GM12878 (cell line): ENCODE data around the gene C8B. TPM values are rescaled to one million over a fixed set of nuclear protein-coding genes. Genes with fewer than 3 reads are reported as not detected.

Source experiments
- ATAC-seq: fragments of 200-7000 bp; cut with Tn5 transposase; 3 replicates; pipeline ENCODE4 v1.9.1; 2020; ENCODE audit warnings: mild to moderate bottlenecking, moderate library complexity
- BruUV-seq: library from RNA; stranded (reverse); fragments of 400-500 nt; replicated peaks from 2 replicates; lab custom pipeline; 2021; lab: Mats Ljungman, UMichigan
- CTCF ChIA-PET: fragments of 300-600 bp; sonication (Branson Sonifier 250); formaldehyde crosslinking; extraction: SDS; loops from one replicate; lab custom pipeline; 2021; ENCODE audit warnings: inconsistent platforms; lab: Yijun Ruan, JAX
- POLR2A ChIA-PET: fragments of 350-600 bp; formaldehyde crosslinking; extraction: SDS; loops from one replicate; lab custom pipeline; 2021; ENCODE audit warnings: inconsistent platforms; lab: Charles Lee
- RAD21 ChIA-PET: fragments of 300-600 bp; sonication (Branson Sonifier 250); formaldehyde crosslinking; loops from one replicate; lab custom pipeline; 2023; ENCODE audit warnings: antibody characterized with exemption; ENCODE audit not compliant: unreplicated experiment; lab: Charles Lee
- SMC1A ChIA-PET: fragments of 300-600 bp; sonication (Branson Sonifier 250); formaldehyde crosslinking; loops from one replicate; lab custom pipeline; 2023; ENCODE audit not compliant: unreplicated experiment, uncharacterized antibody; lab: Charles Lee
- DNase-seq: peaks from one replicate; pipeline ENCODE4 v3.0.0-alpha.2; 2011; ENCODE audit warnings: low read depth, low spot score
- FAIRE-seq: peaks from 3 replicates; lab custom pipeline; 2011; peaks lifted over from hg19 to GRCh38; lab: Jason Lieb, UNC
- H2AFZ ChIP-seq: 2 replicates; pipeline ENCODE4 v1.6.0; 2011; ENCODE audit warnings: low read depth, low read length, control low read depth; ENCODE audit not compliant: control insufficient read depth
- H3K27ac ChIP-seq: 2 replicates; pipeline ENCODE4 v1.5.1; 2011; ENCODE audit warnings: control low read depth; ENCODE audit not compliant: control insufficient read depth, insufficient read depth
- H3K27me3 ChIP-seq, 2 experiments: replicated peaks in 1 of 2; 2 replicates each; pipeline versions ENCODE4 v1.6.0 to v1.6.1; 2011; ENCODE audit warnings: low read length in 1 of 2; ENCODE audit not compliant: control insufficient read depth in 2 of 2, insufficient read depth in 2 of 2
- H3K36me3 ChIP-seq, 2 experiments: 2 replicates each; pipeline ENCODE4 v1.5.1; 2011; ENCODE audit warnings: low read length in 1 of 2; ENCODE audit not compliant: control insufficient read depth in 2 of 2, insufficient read depth in 2 of 2
- H3K4me1 ChIP-seq: 2 replicates; pipeline ENCODE4 v1.6.1; 2011; ENCODE audit warnings: mild to moderate bottlenecking, low read length, moderate library complexity, mixed read lengths; ENCODE audit not compliant: control insufficient read depth, insufficient read depth
- H3K4me2 ChIP-seq: 2 replicates; pipeline ENCODE4 v1.6.0; 2011; ENCODE audit warnings: control low read depth; ENCODE audit not compliant: control insufficient read depth, insufficient read depth
- H3K4me3 ChIP-seq: fragments of 200-600 bp; sonication (generic); 2 replicates; pipeline ENCODE4 v1.5.1; 2016
- H3K79me2 ChIP-seq: 2 replicates; pipeline ENCODE4 v1.6.0; 2011; ENCODE audit warnings: low read length; ENCODE audit not compliant: control insufficient read depth, insufficient read depth
- H3K9ac ChIP-seq: 2 replicates; pipeline ENCODE4 v1.8.0; 2011; ENCODE audit warnings: low read length, control low read depth, mixed read lengths; ENCODE audit not compliant: control insufficient read depth, insufficient read depth
- H3K9me3 ChIP-seq: replicated peaks from 3 replicates; pipeline ENCODE4 v1.5.1; 2011; ENCODE audit warnings: mild to moderate bottlenecking, low read length; ENCODE audit not compliant: control insufficient read depth, insufficient read depth
- H4K20me1 ChIP-seq: 2 replicates; pipeline ENCODE4 v1.6.0; 2011; ENCODE audit not compliant: control insufficient read depth, insufficient read depth
- ASH2L ChIP-seq: fragments of 300-600, 200-600 bp; sonication (generic); IDR thresholded peaks from 2 replicates; pipeline ENCODE4 v1.6.1; 2017; ENCODE audit warnings: low read depth, mild to moderate bottlenecking, borderline replicate concordance
- ATF7 ChIP-seq: fragments of 450-650 bp; IDR thresholded peaks from 2 replicates; pipeline ENCODE4 v1.6.1; 2016; ENCODE audit warnings: low read depth, mild to moderate bottlenecking
- CBFB ChIP-seq: IDR thresholded peaks from 2 replicates; pipeline ENCODE4 v1.6.1; 2016; ENCODE audit warnings: antibody characterized with exemption, low read depth
- CUX1 ChIP-seq: IDR thresholded peaks from 2 replicates; pipeline ENCODE4 v1.6.1; 2012; ENCODE audit warnings: improper control_type of control experiment, low read depth, low read length; ENCODE audit not compliant: insufficient replicate concordance
- EP300 ChIP-seq, 2 experiments: fragments of 150-350 bp in 1 of 2; IDR thresholded peaks; 2 replicates each; pipeline ENCODE4 v1.6.1; 2011 to 2012; ENCODE audit warnings: low read depth in 2 of 2, low read length in 2 of 2, borderline replicate concordance in 1 of 2, improper control_type of control experiment in 1 of 2, inconsistent platforms in 1 of 2; ENCODE audit not compliant: control insufficient read depth in 1 of 2
- FOS ChIP-seq: IDR thresholded peaks from 3 replicates; pipeline ENCODE4 v1.6.1; 2011; ENCODE audit warnings: borderline replicate concordance; ENCODE audit not compliant: insufficient read length; ENCODE audit errors: extremely low read depth
- FOXK2 ChIP-seq: fragments of 450-650 bp; IDR thresholded peaks from 2 replicates; pipeline ENCODE4 v1.6.1; 2017; ENCODE audit warnings: mild to moderate bottlenecking, moderate library complexity
- IRF5 ChIP-seq: fragments of 450-650 bp; IDR thresholded peaks from 2 replicates; pipeline ENCODE4 v1.6.1; 2017; ENCODE audit warnings: borderline replicate concordance
- KDM1A ChIP-seq: fragments of 200-600 bp; sonication (generic); IDR thresholded peaks from 2 replicates; pipeline ENCODE4 v1.6.1; 2016; ENCODE audit warnings: borderline replicate concordance
- MAX ChIP-seq: IDR thresholded peaks from 2 replicates; pipeline ENCODE4 v1.6.1; 2012; ENCODE audit warnings: low read depth, low read length, improper control_type of control experiment
- NFIC ChIP-seq: IDR thresholded peaks from 2 replicates; pipeline ENCODE4 v1.6.1; 2012; ENCODE audit warnings: low read depth, mild to moderate bottlenecking, inconsistent platforms, low read length, moderate library complexity
- RBBP5 ChIP-seq: fragments of 200-600 bp; sonication (generic); conservative IDR thresholded peaks from 2 replicates; pipeline ENCODE4 v1.6.1; 2016
- SMAD1 ChIP-seq: fragments of 450-650 bp; IDR thresholded peaks from 2 replicates; pipeline ENCODE4 v1.6.1; 2018; ENCODE audit warnings: mild to moderate bottlenecking, low read depth; ENCODE audit not compliant: partially characterized antibody
- SMAD5 ChIP-seq: IDR thresholded peaks from 2 replicates; pipeline ENCODE4 v1.6.1; 2016; ENCODE audit warnings: antibody characterized with exemption, low read depth
- TAF1 ChIP-seq: IDR thresholded peaks from 2 replicates; pipeline ENCODE4 v1.6.1; 2011; ENCODE audit warnings: mild to moderate bottlenecking, low read depth, low read length, borderline replicate concordance
- TCF3 ChIP-seq: IDR thresholded peaks from 2 replicates; pipeline ENCODE4 v1.6.1; 2012; ENCODE audit warnings: low read depth, mild to moderate bottlenecking, low read length, borderline replicate concordance; ENCODE audit not compliant: insufficient read depth
- ZNF207 ChIP-seq: fragments of 450-650 bp; IDR thresholded peaks from 2 replicates; pipeline ENCODE4 v1.6.1; 2014; ENCODE audit warnings: antibody characterized with exemption, mild to moderate bottlenecking, borderline replicate concordance
- WGBS: methylation state at CpG from one replicate; pipeline ENCODE4 v1.1.6; 2016; ENCODE audit warnings: low lambda C conversion rate; ENCODE audit not compliant: insufficient replicate concordance, insufficient coverage; ENCODE audit errors: missing lambda C conversion rate; 5-methylcytosine and 5-hydroxymethylcytosine counted together
- in situ Hi-C: fragments of 300-500 bp; cut with MboI; formaldehyde crosslinking; loops from 9 replicates; pipeline ENCODE4 v1.14.3; 2018; ENCODE audit warnings: mixed read lengths
- intact Hi-C: fragments of 100-400 bp; cut with micrococcal nuclease; formaldehyde crosslinking; loops from one replicate; pipeline ENCODE4 v1.14.2; 2022; ENCODE audit not compliant: unreplicated experiment
- polyA plus RNA-seq, 11 experiments: library from polyadenylated mRNA; depleted of rRNA in 4 of 11; unstranded in 6 of 11; stranded (reverse) in 5 of 11; fragments of >200 nt; fragmentation: Nextera tagmentation in 4 of 11; fragmentation: Illumina TruSeq in 1 of 11; extraction: Ambion mirVana in 4 of 11; extraction: Trizol in 1 of 11; gene quantifications; 1 replicate in 1 of 11; 2 replicates in 10 of 11; pipeline versions ENCODE4 v1.2.1 to v1.2.3, GENCODE V29; 2011 to 2016; ENCODE audit warnings: inconsistent platforms in 2 of 11, missing spikeins in 2 of 11, low read depth in 1 of 11
- total RNA-seq, 4 experiments: library from RNA; depleted of rRNA in 3 of 4; stranded (reverse); fragments of >200 nt in 3 of 4; fragmentation: Illumina TruSeq in 1 of 4; extraction: Trizol in 1 of 4; gene quantifications; 2 replicates each; pipeline versions ENCODE4 v1.2.1 to v1.2.3, GENCODE V29; 2013 to 2021

Gene C8B
- total and polyA plus RNA-seq, 10 of the 15 experiments (the other 5 are each of a cell fraction or from before 2014, with no cell fraction given), result not detected

GRCh38 chr1:56917356-56917755, 48.5 kb downstream of the C8B start:
- CTCF ChIA-PET, result no interaction called here
- no TSS peak for BruUV-seq
- TF ChIP-seq IRF5, result no peak
- no peak for TF ChIP-seq EP300 (IDR thresholded peaks at IDR 0.05; ENCODE audit: borderline replicate concordance in 1 of 2, control insufficient read depth in 1 of 2, low read depth in 2 of 2, low read length in 2 of 2)
- no peak for TF ChIP-seq TCF3
- no peak for TF ChIP-seq FOXK2
- no peak for TF ChIP-seq ASH2L
- TF ChIP-seq SMAD5, result no peak
- TF ChIP-seq ZNF207, result no peak
- TF ChIP-seq TAF1, result no peak
- TF ChIP-seq MAX, result no peak
- no peak for TF ChIP-seq KDM1A
- no peak for TF ChIP-seq FOS
- TF ChIP-seq CUX1, result no peak
- no peak for TF ChIP-seq RBBP5
- TF ChIP-seq SMAD1, result no peak
- no peak for TF ChIP-seq CBFB
- TF ChIP-seq NFIC, result no peak
- TF ChIP-seq ATF7, result no peak

More at GRCh38 chr1:56917356-56917755, 48.5 kb downstream of the C8B start:
- H4K20me1 ChIP-seq, result no peaks in the 10 kb centered on the region
- no peak overlapping the region for H3K27ac ChIP-seq
- H3K79me2 ChIP-seq, result no peaks in the 10 kb centered on the region
- H3K4me2 ChIP-seq, result no peak overlapping the region
- 23% methylated on average over 5 of the region's 5 CpGs for WGBS
- in situ Hi-C loops (no loop called here), intact Hi-C loops (no loop called here)
- POLR2A ChIA-PET, result no interaction called here
- no peak overlapping the region for H3K4me3 ChIP-seq
- DNase-seq (no peak), FAIRE-seq (no peak), ATAC-seq (no peak)
- no peak overlapping the region for H3K9ac ChIP-seq
- H3K27me3 ChIP-seq, result no peaks in the 10 kb centered on the region
- H3K36me3 ChIP-seq, result no peaks in the 10 kb centered on the region
- no peaks in the 10 kb centered on the region for H3K9me3 ChIP-seq
- H2AFZ ChIP-seq, result no peak overlapping the region
- H3K4me1 ChIP-seq, result no peaks in the 10 kb centered on the region
- SMC1A ChIA-PET, result no interaction called here
- RAD21 ChIA-PET, result no interaction called here
